Stimulated activated CD8-positive, alpha-beta memory T cell treated with anti-CD3 and anti-CD28 coated beads, Interleukin-4, amount 100 ng/mL, for 1 hour (primary cell): Measurements from ENCODE around the gene IFRD2.
"Not testable (repeated sequence)": the region's sequence is repeated elsewhere in the genome, so short reads cannot be mapped to it uniquely, and the experiment has no call there.

Experiments used
- DNase-seq, 2 donors: peaks; one replicate each; pipeline ENCODE4 v3.0.0-alpha.2; 2020; ENCODE audit warnings: low read depth in 2 of 2, low spot score in 1 of 2

IFRD2 gene

DNA sequence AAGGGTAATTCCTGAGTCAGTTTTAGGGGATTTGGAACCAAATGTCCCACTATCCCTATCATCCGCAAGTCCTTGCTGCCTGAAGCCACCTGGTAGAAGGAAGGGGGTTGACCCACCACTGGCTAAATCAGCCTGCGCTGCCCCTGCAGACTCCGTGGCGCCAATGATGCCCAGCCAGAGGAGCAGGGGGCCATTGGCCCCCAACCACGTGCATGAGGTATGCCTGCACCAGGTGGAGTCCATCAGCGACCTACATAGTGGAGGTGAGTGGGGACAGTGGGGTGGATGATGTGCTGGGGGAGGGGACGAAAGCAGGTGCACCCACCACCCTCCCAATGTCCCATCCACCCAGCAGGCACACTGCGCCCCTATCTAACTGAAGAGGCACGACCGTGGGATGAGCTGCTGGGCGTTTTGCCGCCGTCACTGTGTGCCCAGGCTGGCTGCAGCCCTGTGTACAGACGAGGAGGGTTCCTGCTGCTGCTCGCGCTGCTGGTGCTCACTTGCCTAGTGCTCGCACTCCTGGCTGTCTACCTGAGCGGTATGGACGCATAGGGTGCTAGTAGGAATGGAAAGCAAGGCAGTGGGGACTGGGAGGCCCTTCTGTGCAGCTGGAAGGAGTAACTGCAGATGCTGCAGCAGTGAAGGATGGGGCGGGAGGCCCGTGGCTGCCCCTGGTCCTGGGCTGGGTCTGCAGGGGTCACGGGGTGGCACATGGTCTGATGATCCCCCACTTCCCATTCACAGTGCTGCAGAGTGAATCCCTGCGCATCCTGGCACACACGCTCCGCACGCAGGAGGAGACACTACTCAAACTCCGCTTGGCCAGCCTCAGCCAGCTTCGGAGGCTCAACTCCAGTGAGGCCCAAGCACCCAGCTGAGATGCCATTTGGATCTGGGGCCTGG, 5.7 kb downstream of the IFRD2 start:
- DNase-seq: no peak

- DNase-seq: not testable (repeated sequence)
Measured at GRCh38 chr3:50284121-50284520, 8.1 kb downstream of the IFRD2 start.

GRCh38 chr3:50279255-50280016, 12.8 kb downstream of the IFRD2 start:
- DNase-seq: no peak

GRCh38 chr3:50278880-50279224, 13.4 kb downstream of the IFRD2 start, which contains the start of gene LSMEM2:
Gene LSMEM2, plus strand, starts transcription at chr3:50279087. Its CDS starts 27 bp downstream, at chr3:50279114.
- no peak for DNase-seq

- DNase-seq: no peak
Measured at GRCh38 chr3:50278123-50278879, 13.9 kb downstream of the IFRD2 start.

DNA sequence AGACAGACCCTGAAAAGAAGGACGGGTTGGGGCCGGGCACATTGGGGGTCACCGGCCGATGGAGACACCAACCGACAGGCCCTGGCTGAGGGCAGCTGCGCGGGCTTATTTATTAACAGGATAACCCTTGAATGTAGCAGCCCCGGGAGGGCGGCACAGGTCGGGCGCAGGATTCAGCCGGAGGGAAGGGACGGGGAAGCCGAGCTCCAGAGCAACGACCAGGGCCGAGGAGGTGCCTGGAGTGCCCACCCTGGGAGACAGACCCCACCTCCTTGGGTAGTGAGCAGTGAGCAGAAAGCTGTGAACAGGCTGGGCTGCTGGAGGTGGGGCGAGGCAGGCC, 15.5 kb downstream of the IFRD2 start:
- DNase-seq: no peak

GRCh38 chr3:50275996-50276761, 16.1 kb downstream of the IFRD2 start:
- DNase-seq: no peak

DNA sequence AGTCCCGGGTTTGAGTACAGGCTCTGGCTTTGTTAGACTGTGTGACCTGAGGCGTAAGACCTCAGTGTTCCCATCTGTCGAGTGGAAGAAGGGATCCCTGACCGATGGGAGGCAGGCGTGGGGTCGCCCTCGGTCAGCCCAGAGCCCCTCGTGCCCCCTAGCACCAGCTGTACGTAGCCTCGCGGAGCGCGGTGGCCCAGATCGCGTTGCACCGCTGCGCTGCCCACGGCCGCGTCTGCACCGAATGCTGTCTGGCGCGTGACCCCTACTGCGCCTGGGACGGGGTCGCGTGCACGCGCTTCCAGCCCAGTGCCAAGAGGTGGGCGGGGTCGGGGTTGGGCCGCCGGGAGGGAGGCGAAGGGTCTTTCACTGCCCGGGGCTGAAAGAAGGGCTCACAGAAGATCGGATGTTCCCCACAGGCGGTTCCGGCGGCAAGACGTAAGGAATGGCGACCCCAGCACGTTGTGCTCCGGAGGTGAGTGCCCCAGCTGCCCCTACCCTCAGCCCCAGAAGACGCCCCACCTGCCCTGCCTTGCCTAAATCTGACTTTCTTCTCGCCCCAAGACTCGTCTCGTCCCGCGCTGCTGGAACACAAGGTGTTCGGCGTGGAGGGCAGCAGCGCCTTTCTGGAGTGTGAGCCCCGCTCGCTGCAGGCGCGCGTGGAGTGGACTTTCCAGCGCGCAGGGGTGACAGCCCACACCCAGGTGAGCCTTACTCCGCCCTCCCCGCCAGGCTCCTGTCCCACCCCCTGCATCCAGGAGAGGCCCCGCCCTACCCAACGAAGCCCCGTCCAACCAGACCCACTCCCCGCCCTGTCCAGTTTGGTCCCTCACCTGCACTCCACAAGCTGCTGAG, 16.9 kb downstream of the IFRD2 start:
- no peak for DNase-seq

- DNase-seq: peak; percentile 27 to 44
Measured at GRCh38 chr3:50274371-50275104, 17.7 kb downstream of the IFRD2 start.

- no peak for DNase-seq
Measured at GRCh38 chr3:50273689-50274065, 18.6 kb downstream of the IFRD2 start.

GRCh38 chr3:50272911-50273688, 19.1 kb downstream of the IFRD2 start:
- DNase-seq: peak; percentile 77 to 84

GRCh38 chr3:50272538-50272910, 19.7 kb downstream of the IFRD2 start:
- DNase-seq: not testable (repeated sequence)

DNA sequence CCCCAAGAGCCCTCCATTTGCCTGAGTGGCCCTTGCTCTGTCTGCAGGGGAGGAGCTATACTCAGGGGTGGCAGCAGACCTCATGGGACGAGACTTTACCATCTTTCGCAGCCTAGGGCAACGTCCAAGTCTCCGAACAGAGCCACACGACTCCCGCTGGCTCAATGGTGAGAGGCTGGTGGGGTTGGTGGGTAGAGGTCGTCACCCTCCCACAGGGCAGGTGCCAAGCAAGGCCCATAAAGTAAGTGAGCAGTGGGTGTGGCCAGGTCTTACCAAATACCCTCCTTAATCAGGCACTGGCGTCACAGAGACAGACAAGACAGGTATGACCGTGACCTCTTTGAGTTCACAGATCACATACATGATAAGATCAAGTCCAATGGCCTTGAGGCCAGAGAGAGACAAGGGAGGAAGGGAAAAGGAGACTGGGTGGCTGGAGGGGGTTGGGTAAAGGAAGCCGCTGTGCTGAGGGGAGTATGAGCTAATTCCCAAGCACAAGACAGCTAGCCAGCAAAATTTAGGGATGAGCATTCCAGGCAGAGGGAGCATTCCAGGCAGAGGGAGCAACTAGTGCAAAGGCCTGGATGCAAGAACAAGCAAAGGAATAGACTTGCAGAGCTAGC, 20.8 kb downstream of the IFRD2 start:
- no peak for DNase-seq

- DNase-seq: no peak
Measured at GRCh38 chr3:50270422-50271224, 21.6 kb downstream of the IFRD2 start.

DNA sequence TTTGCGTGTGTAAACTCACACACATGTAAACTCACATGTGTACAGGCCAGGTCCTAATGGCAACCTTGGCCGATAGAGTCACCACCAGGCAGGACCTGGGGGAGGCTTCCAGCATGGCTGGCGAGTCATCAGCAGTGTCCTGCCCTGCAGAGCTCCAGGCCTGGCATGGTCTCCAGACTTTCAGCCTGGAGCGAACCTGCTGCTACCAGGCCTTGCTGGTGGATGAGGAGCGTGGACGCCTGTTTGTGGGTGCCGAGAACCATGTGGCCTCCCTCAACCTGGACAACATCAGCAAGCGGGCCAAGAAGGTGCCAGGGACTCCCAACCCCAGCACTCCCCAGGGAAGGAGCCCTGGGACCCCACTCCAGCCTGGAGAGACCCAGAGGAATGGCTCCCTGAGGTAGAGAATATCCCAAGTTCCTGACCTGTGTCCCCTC, 22.2 kb downstream of the IFRD2 start:
- DNase-seq: no peak

DNA sequence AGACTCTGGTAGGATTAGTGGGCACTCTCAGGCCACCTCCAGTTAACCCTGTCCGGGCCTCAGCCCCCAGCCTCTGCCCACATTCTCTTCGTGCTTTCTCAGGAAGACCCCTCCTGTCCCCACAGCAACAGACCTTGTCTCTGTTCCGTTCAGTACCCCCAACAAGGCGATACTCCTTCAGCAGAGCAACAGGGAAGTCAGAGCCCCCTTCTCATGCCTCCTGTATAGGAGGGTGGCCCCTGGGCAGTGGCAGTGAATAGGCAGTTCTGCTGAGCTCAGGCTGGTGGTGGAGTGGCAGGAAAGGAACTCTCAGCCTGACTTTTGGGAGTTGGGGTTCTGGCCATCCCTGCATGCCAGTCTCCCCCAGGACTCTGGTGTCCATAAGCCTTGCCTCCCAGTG, 22.8 kb downstream of the IFRD2 start:
- no peak for DNase-seq
